Measurements from ENCODE around the gene TNS1.

Gene TNS1

GRCh38 chr2:217802876-217803652 is 199.7 kb downstream of the TNS1 start:
- no peak for DNase-seq

- DNase-seq, result no peak
These were observed 200.5 kb downstream of the TNS1 start for GRCh38 chr2:217802266-217802665.

- DNase-seq, result no peak
These were observed 201.1 kb downstream of the TNS1 start for GRCh38 chr2:217801711-217802110.

GRCh38 chr2:217801115-217801531 is 201.7 kb downstream of the TNS1 start:
- DNase-seq, result no peak

- DNase-seq, result no peak
These were observed 202.2 kb downstream of the TNS1 start for GRCh38 chr2:217800433-217801114.

GRCh38 chr2:217799563-217800432 is 203.0 kb downstream of the TNS1 start:
- DNase-seq, result no peak

- no peak for DNase-seq
These were observed 203.8 kb downstream of the TNS1 start for GRCh38 chr2:217798743-217799562.

- DNase-seq, result no peak
These were observed 204.6 kb downstream of the TNS1 start for GRCh38 chr2:217798191-217798590.

GRCh38 chr2:217797661-217798069 is 205.1 kb downstream of the TNS1 start:
- no peak for DNase-seq

- DNase-seq, result no peak
These were observed 205.6 kb downstream of the TNS1 start for GRCh38 chr2:217797165-217797564.

- DNase-seq, result no peak
These were observed 206.9 kb downstream of the TNS1 start for GRCh38 chr2:217795706-217796465.

- no peak for DNase-seq
These were observed 207.7 kb downstream of the TNS1 start for GRCh38 chr2:217795067-217795466.

- DNase-seq, result no peak
These were observed 208.4 kb downstream of the TNS1 start for GRCh38 chr2:217794133-217794986.

GRCh38 chr2:217793566-217794132 is 209.1 kb downstream of the TNS1 start:
- no peak for DNase-seq

GRCh38 chr2:217792626-217793527 is 209.9 kb downstream of the TNS1 start:
- DNase-seq, result no peak

- no peak for DNase-seq
These were observed 211.2 kb downstream of the TNS1 start for GRCh38 chr2:217791551-217791950.

GRCh38 chr2:217790681-217791392 is 212.0 kb downstream of the TNS1 start:
- no peak for DNase-seq

GRCh38 chr2:217790195-217790594 is 212.6 kb downstream of the TNS1 start:
- DNase-seq, result no peak

Measured in T1000 (cell line).